Thymus (tissue), 11 donors: Measurements from ENCODE around the gene GRAMD1B. TPM values are rescaled to one million over a fixed set of nuclear protein-coding genes. Genes with fewer than 3 reads are reported as not detected.

ENCODE experiments used
- DNase-seq, 9 donors: peaks; one replicate each; pipeline ENCODE4 v3.0.0-alpha.2; 2013; ENCODE audit warnings: low spot score in 9 of 9, low read depth in 6 of 9, missing footprints in 1 of 9
- H3K27ac ChIP-seq, 2 donors: one replicate each; pipeline ENCODE4 v1.5.1; 2013; ENCODE audit warnings: control low read depth in 1 of 2, low read depth in 1 of 2, low read length in 1 of 2, mild to moderate bottlenecking in 1 of 2, moderate library complexity in 1 of 2
- H3K27me3 ChIP-seq, 2 donors: one replicate each; pipeline ENCODE4 v1.5.1; 2013; ENCODE audit warnings: low read length in 1 of 2; ENCODE audit not compliant: control insufficient read depth in 2 of 2, insufficient read depth in 1 of 2
- H3K36me3 ChIP-seq, 2 donors: one replicate each; pipeline ENCODE4 v1.5.1; 2013; ENCODE audit warnings: low read length in 1 of 2, mild to moderate bottlenecking in 1 of 2, moderate library complexity in 1 of 2; ENCODE audit not compliant: control insufficient read depth in 2 of 2, insufficient read depth in 2 of 2
- H3K4me1 ChIP-seq, 2 donors: one replicate each; pipeline ENCODE4 v1.5.1; 2013; ENCODE audit warnings: low read length in 2 of 2; ENCODE audit not compliant: control insufficient read depth in 2 of 2, insufficient read depth in 2 of 2
- H3K4me3 ChIP-seq, 2 donors: one replicate each; pipeline ENCODE4 v1.5.1; 2013; ENCODE audit warnings: low read length in 2 of 2, control low read depth in 1 of 2, mild to moderate bottlenecking in 1 of 2
- H3K9me3 ChIP-seq, 2 donors: one replicate each; pipeline ENCODE4 v1.5.1; 2013; ENCODE audit warnings: low read length in 1 of 2, mild to moderate bottlenecking in 1 of 2; ENCODE audit not compliant: control insufficient read depth in 2 of 2, insufficient read depth in 1 of 2
- WGBS: extraction: QIAGEN DNeasy Blood & Tissue Kit; methylation state at CpG from one replicate; pipeline ENCODE4 v1.1.7; 2013; 5-methylcytosine and 5-hydroxymethylcytosine counted together
- polyA plus RNA-seq: library from polyadenylated mRNA; stranded (reverse); fragments of 200-250 nt; gene quantifications from one replicate; pipeline ENCODE4 v1.2.3, GENCODE V29; 2013
- total RNA-seq: library from RNA; stranded (reverse); fragments of 120-200 nt; gene quantifications from one replicate; pipeline ENCODE4 v1.2.4, GENCODE V29; 2013
- donor health status: healthy.

The GRAMD1B gene
- total and polyA plus RNA-seq, 2 donors, result 4.8 to 15.6 TPM

- H3K4me3 ChIP-seq, result no peak overlapping the region
- H3K27ac ChIP-seq, result no peak overlapping the region
- H3K27me3 ChIP-seq, result no peaks in the 10 kb centered on the region
- no peak for DNase-seq
- no peaks in the 10 kb centered on the region for H3K36me3 ChIP-seq
- peaks cover 13 to 16% of the 10 kb centered on the region in 2 donors for H3K4me1 ChIP-seq
- H3K9me3 ChIP-seq, result no peaks in the 10 kb centered on the region
- WGBS, result 49% methylated on average over 1 of the region's 1 CpG
Observed at GRCh38 chr11:123421589-123421988, 8.5 kb upstream of the GRAMD1B start.

- DNase-seq, result no peak
- Histone ChIP-seq H3K9me3 (no peaks in the 10 kb centered on the region), H3K27me3 (no peaks in the 10 kb centered on the region), H3K36me3 (no peaks in the 10 kb centered on the region), H3K4me1 (peaks cover 32 to 49% of the 10 kb centered on the region in 2 donors), H3K27ac (peak overlapping the region in 1 of 2 donors; percentile 3), H3K4me3 (no peak overlapping the region)
- WGBS, result 96% methylated on average over 4 of the region's 4 CpGs
Observed at GRCh38 chr11:123425367-123425766, 4.7 kb upstream of the GRAMD1B start.

GRCh38 chr11:123426789-123427188, 3.3 kb upstream of the GRAMD1B start:
- peak in 5 of 9 donors; percentile 68 to 88 (median 76) for DNase-seq
- no peaks in the 10 kb centered on the region for H3K9me3 ChIP-seq
- no peaks in the 10 kb centered on the region for H3K36me3 ChIP-seq
- H3K27ac ChIP-seq, result peak overlapping the region in 1 of 2 donors; percentile 97
- H3K27me3 ChIP-seq, result no peaks in the 10 kb centered on the region
- 69% methylated on average over 5 of the region's 5 CpGs for WGBS
- peaks cover 38 to 53% of the 10 kb centered on the region in 2 donors for H3K4me1 ChIP-seq
- no peak overlapping the region for H3K4me3 ChIP-seq

- Histone ChIP-seq H3K27me3 (no peaks in the 10 kb centered on the region), H3K27ac (peak overlapping the region in 1 of 2 donors; percentile 97), H3K4me3 (no peak overlapping the region), H3K36me3 (no peaks in the 10 kb centered on the region), H3K9me3 (no peaks in the 10 kb centered on the region), H3K4me1 (peaks cover 42 to 59% of the 10 kb centered on the region in 2 donors)
- WGBS, result 88% methylated on average over 2 of the region's 2 CpGs
- no peak for DNase-seq
Observed at GRCh38 chr11:123427405-123427804, 2.7 kb upstream of the GRAMD1B start.

- no peaks in the 10 kb centered on the region for H3K36me3 ChIP-seq
- no peak for DNase-seq
- H3K4me1 ChIP-seq, result peaks cover 48 to 65% of the 10 kb centered on the region in 2 donors
- 94% methylated on average over 6 of the region's 6 CpGs for WGBS
- H3K27me3 ChIP-seq, result no peaks in the 10 kb centered on the region
- H3K27ac ChIP-seq, result no peak overlapping the region
- no peaks in the 10 kb centered on the region for H3K9me3 ChIP-seq
- H3K4me3 ChIP-seq, result no peak overlapping the region
Observed at GRCh38 chr11:123428116-123428715, 1.9 kb upstream of the GRAMD1B start.

GRCh38 chr11:123429336-123429735, 733 bp upstream of the GRAMD1B start:
- WGBS, result 95% methylated on average over 5 of the region's 5 CpGs
- Histone ChIP-seq H3K36me3 (no peaks in the 10 kb centered on the region), H3K9me3 (no peaks in the 10 kb centered on the region), H3K27ac (peak overlapping the region in 1 of 2 donors; percentile 92), H3K27me3 (no peaks in the 10 kb centered on the region), H3K4me1 (peaks cover 48 to 68% of the 10 kb centered on the region in 2 donors), H3K4me3 (peak overlapping the region in 1 of 2 donors; percentile 74)
- DNase-seq, result no peak

GRCh38 chr11:123430721-123431497, 840 bp downstream of the GRAMD1B start:
- no peaks in the 10 kb centered on the region for H3K27me3 ChIP-seq
- 2% methylated on average over 68 of the region's 68 CpGs for WGBS
- no peaks in the 10 kb centered on the region for H3K9me3 ChIP-seq
- peaks cover 42 to 59% of the 10 kb centered on the region in 2 donors for H3K4me1 ChIP-seq
- peak overlapping the region; percentile 74 to 83 for H3K4me3 ChIP-seq
- DNase-seq, result peak in 6 of 9 donors; percentile 53 to 84 (median 72)
- H3K36me3 ChIP-seq, result peaks cover 0 to 3% of the 10 kb centered on the region in 2 donors
- H3K27ac ChIP-seq, result peak overlapping the region; percentile 88 to 92

GRCh38 chr11:123431619-123432018, 1.6 kb downstream of the GRAMD1B start:
- H3K4me3 ChIP-seq, result peak overlapping the region; percentile 74 to 83
- no peaks in the 10 kb centered on the region for H3K9me3 ChIP-seq
- peak in 1 of 9 donors; percentile 54 for DNase-seq
- H3K27me3 ChIP-seq, result no peaks in the 10 kb centered on the region
- peaks cover 0 to 8% of the 10 kb centered on the region in 2 donors for H3K36me3 ChIP-seq
- 49% methylated on average over 7 of the region's 7 CpGs for WGBS
- H3K27ac ChIP-seq, result peak overlapping the region in 1 of 2 donors; percentile 92
- H3K4me1 ChIP-seq, result peaks cover 34 to 52% of the 10 kb centered on the region in 2 donors

- Histone ChIP-seq H3K36me3 (peaks cover 0 to 27% of the 10 kb centered on the region in 2 donors), H3K27me3 (no peaks in the 10 kb centered on the region), H3K27ac (no peak overlapping the region), H3K9me3 (no peaks in the 10 kb centered on the region), H3K4me1 (peaks cover 19 to 48% of the 10 kb centered on the region in 2 donors), H3K4me3 (no peak overlapping the region)
- peak in 1 of 9 donors; percentile 72 for DNase-seq
- 78% methylated on average over 7 of the region's 7 CpGs for WGBS
Observed at GRCh38 chr11:123434262-123434661, 4.2 kb downstream of the GRAMD1B start.
